H9 (cell line): ENCODE data around the gene GLDC. TPM values are rescaled to one million over a fixed set of nuclear protein-coding genes. Genes with fewer than 3 reads are reported as not detected.

Experiments used
- DNase-seq: peaks from one replicate; pipeline ENCODE4 v3.0.0-alpha.2; 2017
- H2AFZ ChIP-seq: one replicate; pipeline ENCODE4 v1.6.1; 2013; ENCODE audit warnings: mild to moderate bottlenecking, low read length, control low read depth, moderate library complexity
- H2AK5ac ChIP-seq: 2 replicates; pipeline ENCODE4 v1.6.1; 2013; ENCODE audit warnings: low read length, control low read depth, mixed read lengths; ENCODE audit not compliant: insufficient read length
- H2BK120ac ChIP-seq: one replicate; pipeline ENCODE4 v1.6.1; 2013; ENCODE audit warnings: low read depth, mild to moderate bottlenecking, low read length, control low read depth, inconsistent platforms; ENCODE audit not compliant: poor library complexity, severe bottlenecking
- H2BK12ac ChIP-seq: 2 replicates; pipeline ENCODE4 v1.6.1; 2013; ENCODE audit warnings: low read length, control low read depth, mixed read lengths, low read depth; ENCODE audit not compliant: insufficient read length
- H2BK15ac ChIP-seq: 2 replicates; pipeline ENCODE4 v1.6.1; 2013; ENCODE audit warnings: low read depth, low read length, control low read depth
- H2BK20ac ChIP-seq: one replicate; pipeline ENCODE4 v1.6.1; 2013; ENCODE audit warnings: low read depth, mild to moderate bottlenecking, low read length, control low read depth, inconsistent platforms; ENCODE audit not compliant: poor library complexity, severe bottlenecking
- H2BK5ac ChIP-seq: 2 replicates; pipeline ENCODE4 v1.6.1; 2013; ENCODE audit warnings: low read length, control low read depth, mixed read lengths; ENCODE audit not compliant: insufficient read length
- H3K14ac ChIP-seq: 2 replicates; pipeline ENCODE4 v1.6.1; 2013; ENCODE audit warnings: low read length, control low read depth; ENCODE audit not compliant: insufficient read depth
- H3K18ac ChIP-seq: 2 replicates; pipeline ENCODE4 v1.6.1; 2013; ENCODE audit warnings: low read depth, mild to moderate bottlenecking, mixed read lengths, low read length, control low read depth; ENCODE audit not compliant: insufficient read length
- H3K23ac ChIP-seq: 2 replicates; pipeline ENCODE4 v1.6.1; 2013; ENCODE audit warnings: low read length, control low read depth, mixed read lengths, low read depth; ENCODE audit not compliant: insufficient read length
- H3K23me2 ChIP-seq: 2 replicates; pipeline ENCODE4 v1.6.1; 2013; ENCODE audit warnings: low read depth, mild to moderate bottlenecking, mixed read lengths, low read length, control low read depth; ENCODE audit not compliant: insufficient read length, poor library complexity, severe bottlenecking
- H3K27ac ChIP-seq: 2 replicates; pipeline ENCODE4 v1.5.1; 2013; ENCODE audit warnings: low read length, control low read depth, mixed read lengths, low read depth; ENCODE audit not compliant: insufficient read length
- H3K27me3 ChIP-seq: 2 replicates; pipeline ENCODE4 v1.6.1; 2013; ENCODE audit warnings: low read length, control low read depth, inconsistent platforms; ENCODE audit not compliant: insufficient read depth
- H3K4ac ChIP-seq: 2 replicates; pipeline ENCODE4 v1.6.1; 2013; ENCODE audit warnings: low read depth, mild to moderate bottlenecking, control low read depth, inconsistent platforms, low read length, moderate library complexity
- H3K4me1 ChIP-seq: 2 replicates; pipeline ENCODE4 v1.6.1; 2013; ENCODE audit warnings: low read length, control low read depth, inconsistent platforms; ENCODE audit not compliant: insufficient read depth
- H3K4me2 ChIP-seq: 2 replicates; pipeline ENCODE4 v1.6.1; 2013; ENCODE audit warnings: low read length, control low read depth, mixed read lengths; ENCODE audit not compliant: insufficient read length, insufficient read depth
- H3K56ac ChIP-seq: 2 replicates; pipeline ENCODE4 v1.6.1; 2013; ENCODE audit warnings: low read depth, mild to moderate bottlenecking, mixed read lengths, low read length, control low read depth; ENCODE audit not compliant: insufficient read length
- H3K79me1 ChIP-seq: 2 replicates; pipeline ENCODE4 v1.6.1; 2013; ENCODE audit warnings: low read depth, mild to moderate bottlenecking, moderate library complexity, low read length, control low read depth, inconsistent platforms; ENCODE audit not compliant: insufficient read depth, poor library complexity, severe bottlenecking
- H3K79me2 ChIP-seq: 2 replicates; pipeline ENCODE4 v1.6.1; 2013; ENCODE audit warnings: low read length, control low read depth, inconsistent platforms; ENCODE audit not compliant: insufficient read depth
- H3K9ac ChIP-seq: 2 replicates; pipeline ENCODE4 v1.6.1; 2013; ENCODE audit warnings: low read length, control low read depth, mixed read lengths; ENCODE audit not compliant: insufficient read length; ENCODE audit errors: extremely low read depth
- H3K9me3 ChIP-seq: one replicate; pipeline ENCODE4 v1.6.1; 2013; ENCODE audit warnings: low read depth, low read length, inconsistent platforms; ENCODE audit not compliant: control insufficient read depth
- H3T11ph ChIP-seq: one replicate; pipeline ENCODE4 v1.6.1; 2013; ENCODE audit warnings: mild to moderate bottlenecking, low read length, control low read depth, inconsistent platforms
- H4K20me1 ChIP-seq: one replicate; pipeline ENCODE4 v1.6.1; 2013; ENCODE audit not compliant: control insufficient read depth, insufficient read length, insufficient read depth
- H4K5ac ChIP-seq: 2 replicates; pipeline ENCODE4 v1.6.1; 2013; ENCODE audit warnings: low read depth, mild to moderate bottlenecking, mixed read lengths, low read length, control low read depth; ENCODE audit not compliant: insufficient read length
- H4K8ac ChIP-seq: replicated peaks from 2 replicates; pipeline ENCODE4 v1.6.1; 2013; ENCODE audit warnings: low read length, control low read depth, mixed read lengths, low read depth; ENCODE audit not compliant: insufficient read length
- H4K91ac ChIP-seq: 2 replicates; pipeline ENCODE4 v1.6.1; 2013; ENCODE audit warnings: low read depth, mild to moderate bottlenecking, moderate library complexity, mixed read lengths, low read length, control low read depth; ENCODE audit not compliant: insufficient read length
- H3K27ac Mint-ChIP-seq, 3 experiments: 2 replicates in 2 of 3; 3 replicates in 1 of 3; pipeline ENCODE4 v1.8.0; 2020 to 2021; ENCODE audit warnings: mixed read lengths in 3 of 3, mild to moderate bottlenecking in 1 of 3, moderate library complexity in 1 of 3
- H3K27me3 Mint-ChIP-seq: 2 replicates; pipeline ENCODE4 v1.8.0; 2021; ENCODE audit warnings: low read depth, mild to moderate bottlenecking, moderate library complexity, mixed read lengths
- H3K36me3 Mint-ChIP-seq, 3 experiments: 2 replicates in 2 of 3; 3 replicates in 1 of 3; pipeline ENCODE4 v1.8.0; 2020 to 2021; ENCODE audit warnings: low read depth in 3 of 3, mixed read lengths in 3 of 3; ENCODE audit not compliant: insufficient read depth in 1 of 3
- H3K4me1 Mint-ChIP-seq, 2 experiments: 2 replicates each; pipeline ENCODE4 v1.8.0; 2020; ENCODE audit warnings: mixed read lengths in 2 of 2
- H3K4me3 Mint-ChIP-seq, 2 experiments: 2 replicates in 1 of 2; 3 replicates in 1 of 2; pipeline ENCODE4 v1.8.0; 2020 to 2021; ENCODE audit warnings: mild to moderate bottlenecking in 2 of 2, mixed read lengths in 2 of 2, moderate library complexity in 1 of 2
- H3K9me3 Mint-ChIP-seq, 2 experiments: 2 replicates in 1 of 2; 3 replicates in 1 of 2; pipeline ENCODE4 v1.8.0; 2020; ENCODE audit warnings: mild to moderate bottlenecking in 2 of 2, mixed read lengths in 2 of 2, moderate library complexity in 1 of 2
- WGBS: extraction: QIAGEN DNeasy Blood & Tissue Kit; methylation state at CpG from one replicate; pipeline ENCODE4 v1.1.7; 2013; ENCODE audit warnings: missing lambda C conversion rate, low lambda C conversion rate, mixed read lengths; ENCODE audit not compliant: insufficient read length; ENCODE audit errors: extremely low coverage; 5-methylcytosine and 5-hydroxymethylcytosine counted together
- total RNA-seq: library from RNA; stranded (reverse); gene quantifications from 2 replicates; pipeline ENCODE4 v1.2.1, GENCODE V29; 2021
- TF ChIP-seq, protein P1 (sequence below): fragments of 200-600 bp; sonication (generic); conservative IDR thresholded peaks from 3 replicates; pipeline ENCODE4 v1.8.0; 2021; ENCODE audit warnings: antibody characterized with exemption, mild to moderate bottlenecking

GLDC gene
- total RNA-seq, 1 experiment from 2014 or later = 74.4 TPM

DNA sequence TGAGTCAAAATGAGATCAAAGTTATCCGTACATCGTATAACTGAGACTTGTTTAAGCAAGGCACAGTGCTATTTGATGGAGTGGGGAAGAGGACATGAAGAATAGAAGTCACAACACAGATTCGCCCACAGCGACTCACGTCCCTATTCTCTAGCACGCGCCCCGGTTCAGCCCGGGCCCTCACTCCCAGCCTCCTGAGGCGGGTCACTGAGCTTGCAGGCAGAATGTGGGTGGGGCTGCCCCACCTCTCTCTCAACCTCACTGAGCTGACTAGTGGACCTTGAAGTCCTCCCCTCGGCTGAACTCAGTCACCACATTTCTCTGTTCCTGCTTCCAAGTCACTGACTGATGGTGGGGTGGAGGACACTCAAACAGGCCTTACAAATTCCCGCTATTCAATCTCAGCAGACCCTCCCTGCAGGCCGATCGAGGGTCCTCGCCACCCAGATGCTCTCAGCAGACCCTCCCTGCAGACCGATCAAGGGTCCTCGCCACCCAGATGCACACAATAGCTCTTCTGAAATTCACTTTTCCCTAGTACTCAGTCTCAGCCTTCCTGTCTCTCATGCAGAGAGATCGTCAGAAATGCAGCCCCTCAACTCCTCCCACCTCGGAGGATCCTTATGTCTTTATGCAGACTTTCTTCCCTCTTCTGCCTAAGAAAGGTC, 12.9 kb downstream of the GLDC start:
- H2AK5ac ChIP-seq = no peak overlapping the region
- H2BK20ac ChIP-seq = no peak overlapping the region
- peaks cover 4% of the 10 kb centered on the region for H3K79me1 ChIP-seq
- no peaks in the 10 kb centered on the region for H3K9me3 ChIP-seq
- H3K27ac ChIP-seq = no peak overlapping the region
- peaks cover 16% of the 10 kb centered on the region; the same call in 1 of the 2 replicates for H3K79me2 ChIP-seq
- H3K4ac ChIP-seq = no peak overlapping the region
- TF ChIP-seq, protein P1, sequence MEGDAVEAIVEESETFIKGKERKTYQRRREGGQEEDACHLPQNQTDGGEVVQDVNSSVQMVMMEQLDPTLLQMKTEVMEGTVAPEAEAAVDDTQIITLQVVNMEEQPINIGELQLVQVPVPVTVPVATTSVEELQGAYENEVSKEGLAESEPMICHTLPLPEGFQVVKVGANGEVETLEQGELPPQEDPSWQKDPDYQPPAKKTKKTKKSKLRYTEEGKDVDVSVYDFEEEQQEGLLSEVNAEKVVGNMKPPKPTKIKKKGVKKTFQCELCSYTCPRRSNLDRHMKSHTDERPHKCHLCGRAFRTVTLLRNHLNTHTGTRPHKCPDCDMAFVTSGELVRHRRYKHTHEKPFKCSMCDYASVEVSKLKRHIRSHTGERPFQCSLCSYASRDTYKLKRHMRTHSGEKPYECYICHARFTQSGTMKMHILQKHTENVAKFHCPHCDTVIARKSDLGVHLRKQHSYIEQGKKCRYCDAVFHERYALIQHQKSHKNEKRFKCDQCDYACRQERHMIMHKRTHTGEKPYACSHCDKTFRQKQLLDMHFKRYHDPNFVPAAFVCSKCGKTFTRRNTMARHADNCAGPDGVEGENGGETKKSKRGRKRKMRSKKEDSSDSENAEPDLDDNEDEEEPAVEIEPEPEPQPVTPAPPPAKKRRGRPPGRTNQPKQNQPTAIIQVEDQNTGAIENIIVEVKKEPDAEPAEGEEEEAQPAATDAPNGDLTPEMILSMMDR = no peak
- H3K4me1 Mint-ChIP-seq = peaks cover 21 to 31% of the 10 kb centered on the region in 2 experiments
- no peak overlapping the region for H3K4me3 Mint-ChIP-seq
- H3K9me3 Mint-ChIP-seq = no peaks in the 10 kb centered on the region
- H3K9ac ChIP-seq = no peak overlapping the region
- no peak overlapping the region for H3K56ac ChIP-seq
- H4K8ac ChIP-seq = no peak overlapping the region
- no peak overlapping the region for H3K18ac ChIP-seq
- H2BK15ac ChIP-seq = 0 out of 2 replicates have a peak overlapping the region, but pooled peaks have one; percentile 25
- H3K23ac ChIP-seq = no peak overlapping the region
- H3K14ac ChIP-seq = no peak overlapping the region
- H3K27me3 Mint-ChIP-seq = no peaks in the 10 kb centered on the region
- peaks cover 8% of the 10 kb centered on the region; the same call in 1 of the 2 replicates for H3K4me1 ChIP-seq
- no peaks in the 10 kb centered on the region; a peak in 2 of 7 replicates for H3K36me3 Mint-ChIP-seq
- no peak overlapping the region for H2BK5ac ChIP-seq
- DNase-seq = peak; percentile 64
- no peaks in the 10 kb centered on the region for H4K20me1 ChIP-seq
- no peak overlapping the region for H2BK12ac ChIP-seq
- no peak overlapping the region for H2BK120ac ChIP-seq
- H2AFZ ChIP-seq = no peak overlapping the region
- H3K27ac Mint-ChIP-seq = peak overlapping the region; percentile 29 to 39 (median 37); a peak in 4 of 7 replicates
- no peak overlapping the region for H3T11ph ChIP-seq
- H3K27me3 ChIP-seq = no peaks in the 10 kb centered on the region
- no peaks in the 10 kb centered on the region for H3K23me2 ChIP-seq
- H4K91ac ChIP-seq = no peak overlapping the region
- peak overlapping the region; percentile 11 for H3K4me2 ChIP-seq
- WGBS = no CpG with 5 or more reads among the region's 19 CpGs
- no peak overlapping the region for H4K5ac ChIP-seq
